ENCODE results near the gene AUTS2.

Gene AUTS2

GRCh38 chr7:69668339-69668870, 70.1 kb downstream of the AUTS2 start:
- no peak for TF ChIP-seq CTCF (IDR thresholded peaks at IDR 0.05; ENCODE audit: control insufficient read depth, extremely low read depth, insufficient read depth)
- no peak for DNase-seq (ENCODE audit: low read depth)
- H3K4me3 ChIP-seq (ENCODE audit: low read depth, low read length) = no peak overlapping the region

GRCh38 chr7:69670701-69671100, 72.4 kb downstream of the AUTS2 start:
- TF ChIP-seq CTCF (IDR thresholded peaks at IDR 0.05; ENCODE audit: control insufficient read depth, extremely low read depth, insufficient read depth) = no peak
- no peak overlapping the region for H3K4me3 ChIP-seq (ENCODE audit: low read depth, low read length)
- no peak for DNase-seq (ENCODE audit: low read depth)

- H3K4me3 ChIP-seq (ENCODE audit: low read depth, low read length) = no peak overlapping the region
- no peak for DNase-seq (ENCODE audit: low read depth)
- no peak for TF ChIP-seq CTCF (IDR thresholded peaks at IDR 0.05; ENCODE audit: control insufficient read depth, extremely low read depth, insufficient read depth)
These were observed 74.8 kb downstream of the AUTS2 start for GRCh38 chr7:69673074-69673473.

GRCh38 chr7:69674701-69675182, 76.5 kb downstream of the AUTS2 start:
- TF ChIP-seq CTCF (IDR thresholded peaks at IDR 0.05; ENCODE audit: control insufficient read depth, extremely low read depth, insufficient read depth) = no peak
- DNase-seq (ENCODE audit: low read depth) = peak; percentile 81
- no peak overlapping the region for H3K4me3 ChIP-seq (ENCODE audit: low read depth, low read length)

GRCh38 chr7:69676247-69676646, 78.0 kb downstream of the AUTS2 start:
- DNase-seq (ENCODE audit: low read depth) = no peak
- TF ChIP-seq CTCF (IDR thresholded peaks at IDR 0.05; ENCODE audit: control insufficient read depth, extremely low read depth, insufficient read depth) = no peak
- no peak overlapping the region for H3K4me3 ChIP-seq (ENCODE audit: low read depth, low read length)

- DNase-seq (ENCODE audit: low read depth) = no peak
- no peak overlapping the region for H3K4me3 ChIP-seq (ENCODE audit: low read depth, low read length)
- TF ChIP-seq CTCF (IDR thresholded peaks at IDR 0.05; ENCODE audit: control insufficient read depth, extremely low read depth, insufficient read depth) = 0 out of 2 replicates have a peak, but pooled peaks have one; percentile 7
These were observed 79.0 kb downstream of the AUTS2 start for GRCh38 chr7:69677054-69677852.

All from LNCaP clone FGC (cell line).